Measurements from ENCODE around the gene COL20A1.

COL20A1 gene

GRCh38 chr20:63310265-63310991 lies 17.4 kb downstream of the COL20A1 start:
- no peak for DNase-seq

- DNase-seq: no peak
Observed at GRCh38 chr20:63311186-63311832, 18.3 kb downstream of the COL20A1 start.

- no peak for DNase-seq
Observed at GRCh38 chr20:63311833-63312243, 18.9 kb downstream of the COL20A1 start.

- no peak for DNase-seq
Observed at GRCh38 chr20:63312273-63312672, 19.3 kb downstream of the COL20A1 start.

- no peak for DNase-seq
Observed at GRCh38 chr20:63312690-63313348, 19.8 kb downstream of the COL20A1 start.

GRCh38 chr20:63313349-63314014 lies 20.5 kb downstream of the COL20A1 start:
- DNase-seq: no peak

- no peak for DNase-seq
Observed at GRCh38 chr20:63314015-63314471, 21.1 kb downstream of the COL20A1 start.

GRCh38 chr20:63314566-63315239 lies 21.7 kb downstream of the COL20A1 start:
- no peak for DNase-seq

GRCh38 chr20:63315240-63315689 lies 22.3 kb downstream of the COL20A1 start:
- DNase-seq: no peak

GRCh38 chr20:63315731-63316491 lies 22.9 kb downstream of the COL20A1 start:
- no peak for DNase-seq

- DNase-seq: no peak
Observed at GRCh38 chr20:63316502-63316921, 23.5 kb downstream of the COL20A1 start.

- no peak for DNase-seq
Observed at GRCh38 chr20:63317061-63317460, 24.1 kb downstream of the COL20A1 start.

GRCh38 chr20:63317601-63318291 lies 24.8 kb downstream of the COL20A1 start:
- DNase-seq: no peak

- DNase-seq: no peak
Observed at GRCh38 chr20:63318391-63319163, 25.6 kb downstream of the COL20A1 start.

- no peak for DNase-seq
Observed at GRCh38 chr20:63319164-63320040, 26.4 kb downstream of the COL20A1 start.

- DNase-seq: no peak
Observed at GRCh38 chr20:63320041-63320511, 27.1 kb downstream of the COL20A1 start.

GRCh38 chr20:63320616-63321147 lies 27.7 kb downstream of the COL20A1 start:
- no peak for DNase-seq

- DNase-seq: no peak
Observed at GRCh38 chr20:63321148-63321831, 28.3 kb downstream of the COL20A1 start.
